Neural progenitor cell (in vitro differentiated cells): ENCODE data around the gene C22orf42. TPM values are rescaled to one million over a fixed set of nuclear protein-coding genes. Genes with fewer than 3 reads are reported as not detected.

Experiments
- DNase-seq: peaks from one replicate; pipeline ENCODE4 v3.0.0-alpha.2; 2016; ENCODE audit warnings: low spot score
- H2AFZ ChIP-seq: fragments of 200-600 bp; sonication (generic); replicated peaks from 2 replicates; pipeline ENCODE4 v1.6.1; 2016; ENCODE audit warnings: antibody characterized with exemption
- H3F3A ChIP-seq: fragments of 200-600 bp; sonication (generic); 2 replicates; pipeline ENCODE4 v1.6.1; 2016; ENCODE audit warnings: antibody characterized with exemption, low read depth
- H3K27ac ChIP-seq: fragments of 200-600 bp; sonication (generic); 2 replicates; pipeline ENCODE4 v1.5.1; 2016; ENCODE audit warnings: mild to moderate bottlenecking
- H3K27me3 ChIP-seq: fragments of 200-600 bp; sonication (generic); 2 replicates; pipeline ENCODE4 v1.6.1; 2016; ENCODE audit warnings: mild to moderate bottlenecking, moderate library complexity
- H3K36me3 ChIP-seq: fragments of 200-600 bp; sonication (generic); 2 replicates; pipeline ENCODE4 v1.5.1; 2016
- H3K4me1 ChIP-seq: fragments of 200-600 bp; sonication (generic); 2 replicates; pipeline ENCODE4 v1.6.1; 2016; ENCODE audit warnings: mixed run types
- H3K4me2 ChIP-seq: fragments of 200-600 bp; sonication (generic); 2 replicates; pipeline ENCODE4 v1.6.1; 2016
- H3K4me3 ChIP-seq: fragments of 200-600 bp; sonication (generic); 2 replicates; pipeline ENCODE4 v1.5.1; 2016
- H3K79me2 ChIP-seq: fragments of 200-600 bp; sonication (generic); 2 replicates; pipeline ENCODE4 v1.6.1; 2016; ENCODE audit warnings: low read depth
- H3K9ac ChIP-seq: fragments of 200-600 bp; sonication (generic); 2 replicates; pipeline ENCODE4 v1.6.1; 2016
- H3K9me3 ChIP-seq: fragments of 200-600 bp; sonication (generic); 2 replicates; pipeline ENCODE4 v1.5.1; 2016; ENCODE audit warnings: low read depth
- H4K20me1 ChIP-seq: fragments of 200-600 bp; sonication (generic); 2 replicates; pipeline ENCODE4 v1.6.1; 2016; ENCODE audit warnings: low read depth
- H3K27ac Mint-ChIP-seq: 3 replicates; pipeline ENCODE4 v1.8.0; 2021; ENCODE audit warnings: mixed read lengths
- H3K27me3 Mint-ChIP-seq: 2 replicates; pipeline ENCODE4 v1.8.0; 2022; ENCODE audit warnings: low read depth, mild to moderate bottlenecking, inconsistent platforms, moderate library complexity, mixed read lengths; ENCODE audit not compliant: insufficient read depth
- H3K36me3 Mint-ChIP-seq: 3 replicates; pipeline ENCODE4 v1.8.0; 2021; ENCODE audit warnings: mixed read lengths
- H3K4me1 Mint-ChIP-seq: 3 replicates; pipeline ENCODE4 v1.8.0; 2021; ENCODE audit warnings: mixed read lengths
- H3K4me3 Mint-ChIP-seq: 3 replicates; pipeline ENCODE4 v1.8.0; 2021; ENCODE audit warnings: mild to moderate bottlenecking, moderate library complexity, mixed read lengths
- H3K9me3 Mint-ChIP-seq: 3 replicates; pipeline ENCODE4 v1.8.0; 2020; ENCODE audit warnings: mixed read lengths
- CTCF ChIP-seq: fragments of 200-600 bp; sonication (generic); IDR thresholded peaks from 2 replicates; pipeline ENCODE4 v1.5.1; 2017; ENCODE audit warnings: antibody characterized with exemption, mild to moderate bottlenecking
- EZH2 ChIP-seq: fragments of 200-600 bp; sonication (generic); IDR thresholded peaks from 2 replicates; pipeline ENCODE4 v1.6.1; 2017; ENCODE audit warnings: antibody characterized with exemption, mild to moderate bottlenecking, moderate library complexity
- EZH2phosphoT487 ChIP-seq: fragments of 200-600 bp; sonication (generic); IDR thresholded peaks from 2 replicates; pipeline ENCODE4 v1.6.1; 2017; ENCODE audit warnings: antibody characterized with exemption
- total RNA-seq: library from RNA; depleted of rRNA; stranded (reverse); fragments of >200 nt; gene quantifications from 2 replicates; pipeline ENCODE4 v1.2.3, GENCODE V29; 2015; ENCODE audit warnings: low replicate concordance

C22orf42 gene
- total RNA-seq, 1 donor from 2014 or later, result not detected

GRCh38 chr22:32177221-32177765 lies 18.2 kb upstream of the C22orf42 start:
- Histone ChIP-seq H3F3A (no peaks in the 10 kb centered on the region), H3K27me3 (peaks cover 85% of the 10 kb centered on the region), H2AFZ (no peak overlapping the region), H3K36me3 (no peaks in the 10 kb centered on the region), H3K4me1 (peaks cover 7% of the 10 kb centered on the region), H3K27ac (no peak overlapping the region), H3K9ac (no peak overlapping the region), H3K4me3 (no peak overlapping the region), H4K20me1 (no peaks in the 10 kb centered on the region), H3K79me2 (no peaks in the 10 kb centered on the region), H3K9me3 (no peaks in the 10 kb centered on the region), H3K4me2 (no peak overlapping the region)
- TF ChIP-seq CTCF (no peak), EZH2 (no peak), EZH2phosphoT487 (no peak)
- Mint-ChIP-seq H3K27ac (no peak overlapping the region), H3K9me3 (no peaks in the 10 kb centered on the region), H3K27me3 (peaks cover 18% of the 10 kb centered on the region), H3K4me3 (no peak overlapping the region), H3K36me3 (no peaks in the 10 kb centered on the region), H3K4me1 (peaks cover 8% of the 10 kb centered on the region)
- peak; percentile 6 for DNase-seq

- Mint-ChIP-seq H3K4me3 (peak overlapping the region; percentile 71), H3K4me1 (peaks cover 8% of the 10 kb centered on the region), H3K36me3 (no peaks in the 10 kb centered on the region), H3K9me3 (no peaks in the 10 kb centered on the region), H3K27me3 (peaks cover 18% of the 10 kb centered on the region), H3K27ac (no peak overlapping the region)
- Histone ChIP-seq H3K4me1 (peaks cover 7% of the 10 kb centered on the region), H2AFZ (peak overlapping the region; percentile 88), H3F3A (no peaks in the 10 kb centered on the region), H3K79me2 (no peaks in the 10 kb centered on the region), H3K4me2 (peak overlapping the region; percentile 87), H3K27me3 (peaks cover 76% of the 10 kb centered on the region), H3K9me3 (no peaks in the 10 kb centered on the region), H3K9ac (no peak overlapping the region), H3K27ac (no peak overlapping the region), H3K36me3 (no peaks in the 10 kb centered on the region), H3K4me3 (peak overlapping the region; percentile 49), H4K20me1 (no peaks in the 10 kb centered on the region)
- peak; percentile 73 for DNase-seq
- peak; percentile 65 for TF ChIP-seq EZH2
- TF ChIP-seq CTCF, result peak; percentile 41
- no peak for TF ChIP-seq EZH2phosphoT487
These were observed 16.9 kb upstream of the C22orf42 start for GRCh38 chr22:32175683-32176644.

- H3K9me3 Mint-ChIP-seq, result no peaks in the 10 kb centered on the region
- Histone ChIP-seq H3F3A (no peaks in the 10 kb centered on the region), H3K9ac (no peak overlapping the region), H3K4me2 (no peak overlapping the region), H3K9me3 (no peaks in the 10 kb centered on the region), H3K27ac (no peak overlapping the region), H2AFZ (peak overlapping the region; percentile 88), H3K36me3 (no peaks in the 10 kb centered on the region), H3K27me3 (peaks cover 67% of the 10 kb centered on the region), H3K4me1 (peaks cover 7% of the 10 kb centered on the region), H4K20me1 (no peaks in the 10 kb centered on the region), H3K4me3 (no peak overlapping the region), H3K79me2 (no peaks in the 10 kb centered on the region)
- DNase-seq, result no peak
- TF ChIP-seq CTCF (no peak), EZH2 (no peak), EZH2phosphoT487 (no peak)
- H3K36me3 Mint-ChIP-seq, result no peaks in the 10 kb centered on the region
- peaks cover 8% of the 10 kb centered on the region for H3K4me1 Mint-ChIP-seq
- H3K27me3 Mint-ChIP-seq, result peaks cover 18% of the 10 kb centered on the region
- H3K27ac Mint-ChIP-seq, result no peak overlapping the region
- peak overlapping the region; percentile 71 for H3K4me3 Mint-ChIP-seq
These were observed 16.0 kb upstream of the C22orf42 start for GRCh38 chr22:32175115-32175514.
